Measurements from ENCODE around the gene TFRC.
"Not testable (repeated sequence)": the region's sequence is repeated elsewhere in the genome, so short reads cannot be mapped to it uniquely, and the experiment has no call there.

DNA sequence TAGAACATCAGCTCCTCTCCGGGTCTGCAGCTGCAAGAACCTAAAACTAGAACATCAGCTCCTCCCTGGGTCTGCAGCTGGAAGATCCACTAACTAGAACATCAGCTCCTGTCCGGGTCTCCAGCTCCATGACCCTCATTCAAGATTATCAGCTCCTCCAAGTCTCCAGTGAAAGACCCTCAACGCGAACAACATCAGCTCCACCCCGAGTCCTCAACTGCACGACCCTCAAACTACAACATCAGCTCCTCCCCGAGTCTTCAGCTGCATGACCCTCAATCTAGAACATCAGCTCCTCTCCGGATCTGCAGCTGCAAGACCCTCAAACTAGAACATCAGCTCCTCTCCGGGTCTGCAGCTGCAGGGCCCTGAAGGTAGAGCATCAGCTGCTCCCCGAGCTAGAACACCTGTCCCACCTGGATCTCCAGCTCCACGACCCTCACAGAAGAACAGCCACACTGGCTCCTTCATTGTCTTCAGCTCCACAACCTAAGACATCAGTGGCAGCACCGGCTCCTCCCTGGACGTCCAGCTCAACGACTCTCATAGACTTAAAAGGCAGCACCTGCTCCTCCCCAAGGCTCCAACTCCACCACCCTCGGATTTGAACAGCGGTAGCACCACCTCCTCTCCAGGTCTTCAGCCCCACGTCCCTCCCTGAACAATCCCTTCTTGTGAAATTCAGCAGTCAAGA lies 77.4 kb downstream of the TFRC start:
- TF ChIP-seq, protein P1, sequence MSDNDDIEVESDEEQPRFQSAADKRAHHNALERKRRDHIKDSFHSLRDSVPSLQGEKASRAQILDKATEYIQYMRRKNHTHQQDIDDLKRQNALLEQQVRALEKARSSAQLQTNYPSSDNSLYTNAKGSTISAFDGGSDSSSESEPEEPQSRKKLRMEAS (IDR thresholded peaks at IDR 0.05; ENCODE audit: low read depth, low read length) = not testable (repeated sequence)
- TF ChIP-seq, protein P2, sequence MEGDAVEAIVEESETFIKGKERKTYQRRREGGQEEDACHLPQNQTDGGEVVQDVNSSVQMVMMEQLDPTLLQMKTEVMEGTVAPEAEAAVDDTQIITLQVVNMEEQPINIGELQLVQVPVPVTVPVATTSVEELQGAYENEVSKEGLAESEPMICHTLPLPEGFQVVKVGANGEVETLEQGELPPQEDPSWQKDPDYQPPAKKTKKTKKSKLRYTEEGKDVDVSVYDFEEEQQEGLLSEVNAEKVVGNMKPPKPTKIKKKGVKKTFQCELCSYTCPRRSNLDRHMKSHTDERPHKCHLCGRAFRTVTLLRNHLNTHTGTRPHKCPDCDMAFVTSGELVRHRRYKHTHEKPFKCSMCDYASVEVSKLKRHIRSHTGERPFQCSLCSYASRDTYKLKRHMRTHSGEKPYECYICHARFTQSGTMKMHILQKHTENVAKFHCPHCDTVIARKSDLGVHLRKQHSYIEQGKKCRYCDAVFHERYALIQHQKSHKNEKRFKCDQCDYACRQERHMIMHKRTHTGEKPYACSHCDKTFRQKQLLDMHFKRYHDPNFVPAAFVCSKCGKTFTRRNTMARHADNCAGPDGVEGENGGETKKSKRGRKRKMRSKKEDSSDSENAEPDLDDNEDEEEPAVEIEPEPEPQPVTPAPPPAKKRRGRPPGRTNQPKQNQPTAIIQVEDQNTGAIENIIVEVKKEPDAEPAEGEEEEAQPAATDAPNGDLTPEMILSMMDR (IDR thresholded peaks at IDR 0.05; ENCODE audit: low read depth, low read length) = not testable (repeated sequence)

Data from NB4 (cell line).